HG03135 (cell line): ENCODE results near the gene CHP1.
"Not testable (repeated sequence)": the region's sequence is repeated elsewhere in the genome, so short reads cannot be mapped to it uniquely, and the experiment has no call there.

ENCODE experiments used
- ATAC-seq: cut with Tn5 transposase; IDR thresholded peaks from one replicate; pipeline ENCODE4 v1.9.1; 2021; ENCODE audit warnings: mild to moderate bottlenecking, moderate library complexity; ENCODE audit not compliant: unreplicated experiment

Gene CHP1

DNA sequence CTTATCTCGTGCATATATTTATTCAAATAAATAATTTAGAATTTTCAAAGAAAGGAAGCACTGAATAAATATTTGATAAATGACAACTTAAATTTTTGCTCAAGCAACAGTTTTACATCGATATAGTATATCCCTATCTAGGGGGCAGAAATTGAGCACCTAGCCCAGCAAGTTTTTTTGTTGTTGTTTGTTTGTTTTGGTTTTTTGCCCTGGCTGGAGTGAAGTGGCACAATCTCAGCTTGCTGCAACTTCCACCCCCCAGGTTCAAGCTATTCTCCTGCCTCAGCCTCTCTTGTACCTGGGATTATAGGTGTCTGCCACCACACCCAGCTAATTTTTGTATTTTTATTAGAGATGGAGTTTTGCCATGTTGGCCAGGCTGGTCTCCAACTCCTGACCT lies 58.9 kb downstream of the CHP1 start:
- no peak for ATAC-seq

DNA sequence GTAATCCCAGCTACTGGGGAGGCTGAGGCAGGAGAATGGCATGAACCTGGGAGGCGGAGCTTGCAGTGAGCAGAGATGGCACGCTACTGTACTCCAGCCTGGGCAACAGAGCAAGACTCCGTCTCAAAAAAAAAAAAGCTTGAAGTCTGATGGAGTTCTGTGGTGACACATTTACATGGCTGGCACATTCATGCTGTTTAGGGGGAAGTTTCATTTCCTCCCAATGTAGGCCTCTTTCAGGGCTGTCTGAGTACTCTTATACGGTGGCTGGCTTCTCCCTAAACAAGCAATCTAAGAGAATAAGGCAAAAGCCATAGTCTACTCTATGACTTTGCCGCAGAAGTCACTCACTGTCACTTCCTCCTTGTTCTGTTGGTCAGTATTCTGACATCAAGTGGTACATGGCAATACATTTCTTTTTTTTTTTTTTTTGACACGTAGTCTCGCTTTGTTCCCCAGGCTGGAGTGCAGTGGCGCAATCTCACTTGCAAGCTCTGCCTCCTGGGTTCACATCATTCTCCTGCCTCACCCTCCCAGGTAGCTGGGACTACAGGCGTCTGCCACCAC lies 60.1 kb downstream of the CHP1 start:
- ATAC-seq: peak; percentile 61

DNA sequence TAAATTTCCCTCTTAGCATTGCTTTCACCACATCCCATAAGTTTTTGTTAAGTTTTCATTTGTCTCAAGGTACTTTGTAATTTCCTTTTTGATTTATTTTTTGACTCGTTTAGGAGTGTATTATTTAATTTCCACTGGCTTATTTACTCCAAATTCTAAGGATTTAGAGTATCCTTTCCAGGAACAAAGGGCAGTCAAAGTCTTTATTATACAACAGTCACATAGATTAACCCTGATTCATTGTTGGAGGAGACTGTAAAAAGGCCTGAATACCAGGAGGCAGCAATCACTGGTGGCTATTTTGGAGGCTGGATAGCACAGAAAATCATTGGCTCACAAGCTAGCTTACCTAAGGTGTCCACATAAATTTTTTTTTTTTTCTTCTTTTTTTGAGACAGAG lies 61.5 kb downstream of the CHP1 start:
- no peak for ATAC-seq

DNA sequence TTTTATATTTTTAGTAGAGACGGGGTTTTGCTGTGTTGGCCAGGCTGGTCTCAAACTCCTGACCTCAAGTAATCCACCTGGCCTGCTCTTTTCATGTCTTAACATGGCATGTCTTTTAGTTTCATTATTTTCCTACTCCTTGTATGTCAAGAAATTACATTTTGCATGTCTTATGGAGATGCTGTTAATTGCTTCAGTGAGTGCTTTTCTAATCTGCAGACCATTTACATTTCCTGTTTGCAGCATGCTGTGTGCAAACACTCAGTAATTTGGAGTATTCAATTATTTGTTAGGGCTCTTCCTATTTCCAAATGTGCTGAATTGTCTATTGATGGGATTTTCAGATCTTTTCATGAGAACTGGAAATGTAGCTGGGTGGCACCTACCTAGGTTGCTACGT lies 70.1 kb downstream of the CHP1 start:
- ATAC-seq: not testable (repeated sequence)

DNA sequence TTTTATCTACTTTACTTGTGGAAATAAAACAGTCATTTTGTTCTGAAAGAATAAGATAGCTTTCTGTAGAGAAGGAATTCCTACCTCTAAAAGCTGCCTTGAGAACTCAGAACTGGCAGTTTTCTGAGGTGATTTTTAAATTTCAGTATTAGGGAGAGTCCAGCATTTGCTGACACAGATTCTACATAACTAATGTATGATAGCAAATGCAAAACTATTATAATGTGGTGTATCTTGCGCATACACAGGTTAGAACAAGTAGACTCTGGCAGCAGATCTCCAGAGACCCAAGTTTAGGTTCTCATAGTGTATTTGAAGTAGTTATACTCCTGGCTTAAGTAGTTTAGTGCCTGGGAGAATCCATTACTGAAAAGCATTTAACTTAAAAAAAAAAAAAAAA lies 70.5 kb downstream of the CHP1 start:
- ATAC-seq: no peak

DNA sequence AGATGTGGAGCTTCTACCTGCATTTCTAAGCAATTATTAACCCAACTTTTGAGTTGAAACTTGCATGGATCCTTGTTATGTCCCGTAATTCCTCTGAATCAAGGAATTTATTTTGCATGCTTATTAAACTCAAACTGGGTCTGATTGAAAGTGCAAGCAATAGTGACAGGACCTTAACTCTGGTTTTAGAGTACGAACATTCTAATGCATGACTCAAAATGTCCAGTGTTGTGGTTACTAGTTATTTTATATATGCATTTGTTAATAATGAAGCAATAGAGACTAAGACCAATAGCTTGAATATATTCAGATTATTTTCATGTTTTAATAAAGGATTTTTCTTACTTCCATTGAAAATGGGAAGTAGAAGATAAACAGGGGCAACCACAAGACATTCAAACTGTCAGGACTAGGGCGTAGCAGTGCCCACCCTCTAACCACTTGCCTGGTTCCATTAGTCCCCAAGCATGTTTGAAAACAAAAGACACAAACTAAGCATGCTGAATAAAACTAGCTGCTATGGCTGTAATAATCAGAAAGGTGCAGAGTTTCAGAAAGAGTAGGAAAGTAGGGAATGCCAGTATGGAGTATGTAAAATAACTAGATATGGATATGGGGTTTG lies 73.2 kb downstream of the CHP1 start:
- ATAC-seq: no peak

DNA sequence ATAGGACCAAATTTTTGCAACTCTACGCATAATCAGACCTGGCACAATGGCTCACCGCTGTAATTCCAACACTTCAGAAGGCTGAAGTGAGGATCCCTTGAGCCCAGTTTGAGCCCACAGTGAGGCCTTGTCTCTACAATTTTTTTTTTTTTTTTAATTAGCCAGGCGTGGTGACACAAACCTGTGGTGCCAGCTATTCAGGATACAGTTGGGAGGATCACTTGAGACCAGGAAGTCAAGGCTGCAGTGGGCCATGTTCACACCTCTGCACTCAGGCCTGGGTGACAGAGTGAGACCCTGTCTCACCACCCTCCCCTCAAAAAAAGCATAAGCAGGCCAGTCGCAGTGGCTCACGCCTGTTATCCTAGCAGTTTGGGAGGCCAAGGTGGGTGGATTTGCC lies 76.6 kb downstream of the CHP1 start:
- no peak for ATAC-seq

DNA sequence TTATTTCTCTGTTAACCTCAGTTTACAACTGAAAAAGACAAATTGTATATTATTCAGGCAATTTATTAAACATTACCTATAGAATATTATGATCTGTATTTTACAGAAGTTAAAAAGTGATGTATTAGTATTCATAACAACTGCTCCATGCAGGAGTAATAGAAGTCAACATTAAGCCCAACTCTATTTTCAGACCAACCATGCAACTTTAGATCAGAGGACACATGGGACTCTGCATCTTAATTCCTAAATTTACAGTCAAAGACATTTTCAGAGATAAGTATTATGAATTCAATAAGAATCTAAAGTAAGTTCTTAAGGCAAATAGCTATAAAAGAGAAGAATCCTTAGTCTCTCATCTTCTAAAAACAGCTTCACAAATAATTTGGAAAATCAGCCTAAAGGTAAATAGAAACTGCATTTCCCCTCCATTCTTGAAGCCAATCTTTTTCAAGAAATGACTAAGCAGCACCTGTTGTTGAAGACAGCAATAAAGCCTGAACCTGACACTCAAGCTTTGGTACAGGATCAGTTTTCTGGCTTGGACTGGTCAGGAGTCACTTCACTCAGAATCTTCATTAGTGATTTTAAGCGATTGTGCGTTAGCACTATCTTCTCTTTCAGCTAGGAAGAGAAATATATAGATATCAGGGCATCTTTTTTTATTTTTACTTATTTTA lies 78.3 kb downstream of the CHP1 start:
- ATAC-seq: no peak

DNA sequence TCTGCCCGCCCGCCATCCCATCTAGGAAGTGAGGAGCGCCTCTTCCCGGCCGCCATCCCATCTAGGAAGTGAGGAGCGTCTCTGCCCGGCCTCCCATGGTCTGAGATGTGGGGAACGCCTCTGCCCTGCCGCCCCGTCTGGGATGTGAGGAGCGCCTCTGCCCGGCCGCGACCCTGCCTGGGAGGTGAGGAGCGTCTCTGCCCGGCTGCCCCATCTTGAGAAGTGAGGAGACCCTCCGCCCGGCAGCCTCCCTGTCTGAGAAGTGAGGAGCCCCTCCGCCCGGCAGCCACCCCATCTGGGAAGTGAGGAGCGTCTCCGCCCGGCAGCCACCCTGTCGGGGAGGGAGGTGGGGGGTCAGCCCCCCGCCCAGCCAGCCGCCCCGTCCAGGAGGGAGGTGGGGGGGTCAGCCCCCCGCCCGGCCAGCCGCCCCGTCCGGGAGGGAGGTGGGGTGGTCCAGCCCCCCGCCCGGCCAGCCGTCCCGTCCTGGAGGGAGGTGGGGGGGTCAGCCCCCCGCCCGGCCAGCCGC lies 89.8 kb downstream of the CHP1 start:
- ATAC-seq: not testable (repeated sequence)

DNA sequence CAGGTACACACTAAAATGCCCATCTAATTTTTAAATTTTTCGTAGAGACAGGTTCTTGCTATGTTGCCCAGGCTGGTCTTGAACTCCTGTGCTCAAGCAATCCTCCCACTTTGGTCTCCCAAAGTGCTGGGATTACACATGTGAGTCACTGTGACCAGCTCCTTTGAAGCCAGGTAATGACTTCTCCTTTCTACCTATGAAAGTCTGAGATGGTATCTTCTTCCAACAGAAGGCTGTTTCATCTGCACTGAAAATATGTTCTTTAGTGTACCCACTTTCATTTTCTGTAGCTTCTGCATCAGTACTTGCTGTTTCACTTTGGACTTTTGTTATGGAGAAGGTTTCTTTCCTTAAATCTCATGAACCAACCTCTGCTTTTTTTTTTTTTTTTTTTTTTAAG lies 92.5 kb downstream of the CHP1 start:
- no peak for ATAC-seq

DNA sequence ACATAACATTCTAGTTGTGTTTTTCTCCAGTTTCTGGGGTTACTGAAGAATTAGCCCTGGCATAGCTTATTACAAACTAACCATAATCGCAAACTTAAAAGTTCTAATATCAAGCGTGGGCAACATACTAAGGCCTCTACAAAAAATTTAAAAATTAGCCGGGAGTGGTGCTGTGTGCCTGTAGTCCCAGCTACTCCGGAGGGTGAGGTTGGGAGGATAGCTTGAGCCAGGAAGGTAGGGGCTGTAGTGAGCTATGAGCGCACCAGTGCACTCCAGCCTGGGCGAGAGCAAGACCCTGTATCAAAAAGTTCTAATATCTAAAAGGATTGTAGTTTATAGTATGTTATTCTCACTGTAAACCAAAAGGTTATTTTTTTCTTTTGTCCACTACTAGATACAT lies 100.2 kb downstream of the CHP1 start:
- ATAC-seq: no peak
